Measurements from ENCODE around the gene MICAL2. TPM values are rescaled to one million over a fixed set of nuclear protein-coding genes. Genes with fewer than 3 reads are reported as not detected.
"Not testable (repeated sequence)": the region's sequence is repeated elsewhere in the genome, so short reads cannot be mapped to it uniquely, and the experiment has no call there.

The MICAL2 gene
- total RNA-seq, 1 donor from 2014 or later, result 31.1 TPM

GRCh38 chr11:12131943-12132789, 21.8 kb downstream of the MICAL2 start:
- no peak for DNase-seq (ENCODE audit: low spot score)

GRCh38 chr11:12132790-12133145, 22.4 kb downstream of the MICAL2 start:
- no peak for DNase-seq (ENCODE audit: low spot score)

GRCh38 chr11:12133547-12134235, 23.3 kb downstream of the MICAL2 start:
- peak; percentile 16 for DNase-seq (ENCODE audit: low spot score)

- DNase-seq (ENCODE audit: low spot score), result peak; percentile 64
These were observed 23.8 kb downstream of the MICAL2 start for GRCh38 chr11:12134236-12134585.

- no peak for DNase-seq (ENCODE audit: low spot score)
These were observed 24.8 kb downstream of the MICAL2 start for GRCh38 chr11:12135185-12135584.

GRCh38 chr11:12137005-12137690, 26.8 kb downstream of the MICAL2 start:
- DNase-seq (ENCODE audit: low spot score), result peak; percentile 88

- DNase-seq (ENCODE audit: low spot score), result peak; percentile 62
These were observed 27.7 kb downstream of the MICAL2 start for GRCh38 chr11:12137938-12138731.

GRCh38 chr11:12139144-12139881, 28.9 kb downstream of the MICAL2 start:
- peak; percentile 81 for DNase-seq (ENCODE audit: low spot score)

GRCh38 chr11:12140186-12140793, 29.9 kb downstream of the MICAL2 start:
- DNase-seq (ENCODE audit: low spot score), result peak; percentile 3

GRCh38 chr11:12141283-12141682, 30.9 kb downstream of the MICAL2 start:
- DNase-seq (ENCODE audit: low spot score), result peak; percentile 14

GRCh38 chr11:12142176-12142575, 31.8 kb downstream of the MICAL2 start:
- peak; percentile 8 for DNase-seq (ENCODE audit: low spot score)

- peak; percentile 33 for DNase-seq (ENCODE audit: low spot score)
These were observed 32.5 kb downstream of the MICAL2 start for GRCh38 chr11:12142909-12143308.

GRCh38 chr11:12143461-12144258, 33.3 kb downstream of the MICAL2 start:
- no peak for DNase-seq (ENCODE audit: low spot score)

- peak; percentile 64 for DNase-seq (ENCODE audit: low spot score)
These were observed 34.2 kb downstream of the MICAL2 start for GRCh38 chr11:12144330-12145174.

GRCh38 chr11:12146678-12147077, 36.3 kb downstream of the MICAL2 start:
- not testable (repeated sequence) for DNase-seq (ENCODE audit: low spot score)

GRCh38 chr11:12147827-12148226, 37.4 kb downstream of the MICAL2 start:
- DNase-seq (ENCODE audit: low spot score), result peak; percentile 53

- DNase-seq (ENCODE audit: low spot score), result peak; percentile 64
These were observed 38.1 kb downstream of the MICAL2 start for GRCh38 chr11:12148466-12148865.

GRCh38 chr11:12148882-12149281, 38.5 kb downstream of the MICAL2 start:
- no peak for DNase-seq (ENCODE audit: low spot score)

All from mesenteric fat pad (tissue), 1 donor.